HL-60/S4 treated with retinoic acid at 250 ng/mL for 4 days and 3 days (cell line): ENCODE data around the gene PCDHA9.

Experiments used
- in situ Hi-C: fragments of 300-500 bp; cut with MboI; formaldehyde crosslinking; loops from 2 replicates; pipeline ENCODE4 v1.7.0; 2022; ENCODE audit warnings: low sequenced_read_pairs

Gene PCDHA9

DNA sequence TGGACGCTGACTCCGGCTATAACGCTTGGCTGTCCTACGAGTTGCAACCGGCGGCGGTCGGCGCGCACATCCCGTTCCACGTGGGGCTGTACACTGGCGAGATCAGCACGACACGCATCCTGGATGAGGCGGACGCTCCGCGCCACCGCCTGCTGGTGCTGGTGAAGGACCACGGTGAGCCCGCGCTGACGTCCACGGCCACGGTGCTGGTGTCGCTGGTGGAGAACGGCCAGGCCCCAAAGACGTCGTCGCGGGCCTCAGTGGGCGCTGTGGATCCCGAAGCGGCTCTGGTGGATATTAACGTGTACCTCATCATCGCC is 29.0 kb downstream of the PCDHA9 start:
- in situ Hi-C loops: no loop called here

DNA sequence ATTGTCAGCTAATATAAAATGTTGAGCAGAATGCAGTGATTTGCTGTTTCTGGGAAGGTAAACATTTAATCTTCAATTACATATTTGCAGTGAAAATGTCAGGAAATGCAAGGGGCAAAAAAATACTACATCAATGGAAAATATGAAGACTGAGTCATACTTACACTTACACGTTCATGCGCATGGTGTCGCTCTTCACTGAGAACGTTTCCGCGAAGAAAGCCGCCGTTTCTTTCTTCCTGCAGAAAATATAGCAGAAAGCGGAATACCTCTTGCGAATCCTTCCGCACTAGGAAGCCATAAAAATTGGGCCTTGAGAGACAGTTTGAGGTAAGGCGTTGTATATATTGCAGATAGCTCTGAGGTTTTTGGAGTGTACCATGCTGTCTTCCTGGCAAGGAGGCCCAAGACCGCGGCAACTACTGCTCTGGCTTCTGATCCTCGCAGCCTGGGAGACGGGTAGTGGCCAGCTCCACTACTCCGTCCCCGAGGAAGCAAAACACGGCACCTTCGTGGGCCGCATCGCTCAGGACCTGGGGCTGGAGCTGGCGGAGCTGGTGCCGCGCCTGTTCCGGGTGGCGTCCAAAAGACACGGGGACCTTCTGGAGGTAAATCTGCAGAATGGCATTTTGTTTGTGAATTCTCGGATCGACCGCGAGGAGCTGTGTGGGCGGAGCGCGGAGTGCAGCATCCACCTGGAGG is 33.9 kb downstream of the PCDHA9 start, which contains the start of gene PCDHA13:
PCDHA13 (plus strand) TSS at position 236 of the 702 bp plus-strand sequence; CDS start at position 381, 145 bp downstream.
- in situ Hi-C loops: no loop called here

DNA sequence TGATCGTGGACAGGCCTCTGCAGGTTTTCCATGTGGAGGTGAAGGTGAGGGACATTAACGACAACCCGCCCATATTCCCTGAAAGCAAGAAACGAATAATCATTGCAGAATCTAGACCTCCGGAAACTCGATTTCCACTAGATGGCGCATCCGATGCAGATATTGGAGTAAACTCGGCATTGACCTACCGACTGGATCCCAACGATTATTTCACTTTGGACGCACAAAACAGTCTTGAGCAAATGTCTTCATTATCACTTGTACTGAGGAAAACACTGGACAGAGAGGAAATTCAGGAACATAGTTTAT is 34.4 kb downstream of the PCDHA9 start:
- in situ Hi-C loops: no loop called here

DNA sequence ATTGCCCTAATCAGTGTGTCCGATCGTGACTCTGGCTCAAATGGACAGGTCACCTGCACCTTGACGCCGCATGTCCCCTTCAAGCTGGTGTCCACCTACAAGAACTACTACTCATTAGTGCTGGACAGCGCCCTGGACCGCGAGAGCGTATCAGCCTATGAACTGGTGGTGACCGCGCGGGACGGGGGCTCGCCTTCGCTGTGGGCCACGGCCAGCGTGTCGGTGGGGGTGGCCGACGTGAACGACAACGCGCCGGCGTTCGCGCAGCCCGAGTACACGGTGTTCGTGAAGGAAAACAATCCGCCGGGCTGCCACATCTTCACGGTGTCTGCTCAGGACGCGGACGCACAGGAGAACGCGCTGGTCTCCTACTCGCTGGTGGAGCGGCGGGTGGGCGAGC is 35.2 kb downstream of the PCDHA9 start:
- in situ Hi-C loops: no loop called here

DNA sequence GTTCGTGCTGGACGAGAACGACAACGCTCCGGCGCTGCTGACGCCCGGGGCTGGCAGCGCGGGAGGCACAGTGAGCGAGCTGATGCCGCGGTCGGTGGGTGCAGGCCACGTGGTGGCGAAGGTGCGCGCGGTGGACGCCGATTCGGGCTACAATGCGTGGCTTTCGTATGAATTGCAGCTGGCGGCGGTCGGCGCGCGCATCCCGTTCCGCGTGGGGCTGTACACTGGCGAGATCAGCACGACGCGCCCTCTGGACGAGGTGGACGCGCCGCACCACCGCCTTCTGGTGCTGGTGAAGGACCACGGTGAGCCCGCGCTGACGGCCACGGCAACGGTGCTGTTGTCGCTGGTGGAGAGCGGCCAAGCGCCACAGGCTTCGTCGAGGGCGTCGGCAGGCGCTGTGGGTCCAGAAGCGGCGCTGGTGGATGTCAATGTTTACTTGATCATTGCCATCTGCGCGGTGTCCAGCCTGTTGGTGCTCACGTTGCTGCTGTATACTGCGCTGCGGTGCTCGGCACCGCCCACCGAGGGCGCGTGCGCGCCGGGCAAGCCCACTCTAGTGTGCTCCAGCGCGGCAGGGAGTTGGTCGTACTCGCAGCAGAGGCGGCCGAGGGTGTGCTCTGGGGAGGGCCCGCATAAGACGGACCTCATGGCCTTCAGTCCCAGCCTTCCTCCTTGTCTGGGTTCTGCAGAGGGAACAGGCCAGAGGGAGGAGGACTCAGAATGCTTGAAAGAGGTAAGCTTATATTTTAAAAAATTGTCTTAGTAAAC is 35.9 kb downstream of the PCDHA9 start:
- in situ Hi-C loops: no loop called here
